Measurements from ENCODE around the gene TNFRSF8. TPM values are rescaled to one million over a fixed set of nuclear protein-coding genes. Genes with fewer than 3 reads are reported as not detected.

TNFRSF8 gene
- total and polyA plus RNA-seq, 2 donors = 0.94 to 3.3 TPM

- Histone ChIP-seq H3K4me1 (ENCODE audit: control insufficient read depth in 2 of 2, insufficient read depth in 2 of 2, low read length in 2 of 2) (no peaks in the 10 kb centered on the region), H3K27ac (ENCODE audit: low read depth in 1 of 2, low read length in 1 of 2) (no peak overlapping the region), H3K4me3 (ENCODE audit: low read length in 2 of 2) (no peak overlapping the region), H3K36me3 (ENCODE audit: control insufficient read depth in 2 of 2, insufficient read depth in 2 of 2, low read length in 1 of 2) (peaks cover 0 to 8% of the 10 kb centered on the region in 2 donors), H3K27me3 (ENCODE audit: control insufficient read depth in 2 of 2, insufficient read depth in 1 of 2, low read length in 1 of 2) (no peaks in the 10 kb centered on the region), H3K9me3 (ENCODE audit: control insufficient read depth in 2 of 2, insufficient read depth in 1 of 2, low read length in 1 of 2) (no peaks in the 10 kb centered on the region)
- 96% methylated on average over 58 of the region's 58 CpGs for WGBS
- no peak for DNase-seq (ENCODE audit: low read depth in 6 of 9, low spot score in 9 of 9)
These were observed 128.3 kb downstream of the TNFRSF8 start for GRCh38 chr1:12191242-12192032.

Other genes with a start within 250 kb of the TNFRSF8 start
- 0.80 TPM for gene NPPA, start 215.5 kb upstream of the TNFRSF8 start, total RNA-seq
- gene NPPA, start 215.5 kb upstream of the TNFRSF8 start, polyA plus RNA-seq = 5.9 TPM
- 0.47 TPM for gene NPPB, start 204.4 kb upstream of the TNFRSF8 start, total RNA-seq
- gene NPPB, start 204.4 kb upstream of the TNFRSF8 start, polyA plus RNA-seq = 1.7 TPM
- 26.6 TPM for gene KIAA2013, start 136.9 kb upstream of the TNFRSF8 start, total RNA-seq
- 24.8 TPM for gene KIAA2013, start 136.9 kb upstream of the TNFRSF8 start, polyA plus RNA-seq
- gene PLOD1, start 128.6 kb upstream of the TNFRSF8 start, total RNA-seq = 12.8 TPM
- gene PLOD1, start 128.6 kb upstream of the TNFRSF8 start, polyA plus RNA-seq = 13.7 TPM
- 25.9 TPM for gene MFN2, start 82.9 kb upstream of the TNFRSF8 start, total RNA-seq
- gene MFN2, start 82.9 kb upstream of the TNFRSF8 start, polyA plus RNA-seq = 27.8 TPM
- 25.3 TPM for gene MIIP, start 43.8 kb upstream of the TNFRSF8 start, total RNA-seq
- gene MIIP, start 43.8 kb upstream of the TNFRSF8 start, polyA plus RNA-seq = 44.9 TPM
- 19.1 TPM for gene TNFRSF1B, start 103.7 kb downstream of the TNFRSF8 start, total RNA-seq
- gene TNFRSF1B, start 103.7 kb downstream of the TNFRSF8 start, polyA plus RNA-seq = 35.4 TPM
- 10.2 TPM for gene VPS13D, start 166.7 kb downstream of the TNFRSF8 start, total RNA-seq
- 21.7 TPM for gene VPS13D, start 166.7 kb downstream of the TNFRSF8 start, polyA plus RNA-seq

All from thymus (tissue), 11 donors.